GM20000 (cell line): ENCODE measurements around the gene SLC25A22.

Experiments used
- DNase-seq: peaks from one replicate; pipeline ENCODE4 v3.0.0; 2012; ENCODE audit warnings: low spot score
- TF ChIP-seq, protein P1 (sequence below): IDR thresholded peaks from 2 replicates; pipeline ENCODE4 v1.5.1; 2012; ENCODE audit warnings: mild to moderate bottlenecking, control low read depth; ENCODE audit errors: extremely low read depth, missing control alignments

Gene SLC25A22

DNA sequence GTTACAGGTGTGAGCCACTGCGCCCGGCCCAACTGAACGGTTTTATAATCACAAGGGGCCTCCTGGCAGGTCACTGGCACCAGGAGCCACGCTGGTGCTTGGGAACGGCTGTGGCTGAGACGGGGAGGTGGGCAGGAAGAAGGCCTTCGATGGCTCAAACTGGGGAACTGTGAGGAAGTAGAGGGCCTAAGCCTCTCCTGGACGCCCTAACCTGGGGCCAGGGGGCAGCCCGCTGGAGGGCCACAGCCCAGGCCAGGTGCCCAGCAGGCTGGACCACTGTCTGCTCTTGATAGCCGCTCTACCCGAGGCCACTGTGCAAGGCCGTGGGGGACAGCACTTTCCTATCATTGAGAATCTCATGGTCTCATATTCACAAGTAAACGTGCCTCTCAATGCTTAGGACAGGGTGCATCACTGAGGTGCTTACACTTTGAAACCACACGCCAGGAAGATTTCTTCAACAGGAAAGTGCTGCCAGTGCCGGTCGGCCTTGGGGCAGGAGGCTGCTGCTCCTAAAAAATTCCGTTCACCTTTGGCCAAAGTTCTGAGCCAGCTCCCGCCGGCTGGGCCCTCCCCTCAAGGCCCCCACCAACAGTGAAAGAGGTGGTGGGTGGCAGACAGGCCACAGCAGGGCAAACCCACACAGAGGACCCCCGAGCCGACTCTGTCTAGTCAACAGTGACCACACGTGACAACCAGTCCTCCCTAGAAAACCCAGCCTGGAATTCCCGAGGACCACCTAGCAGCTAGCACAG is 28.0 kb downstream of the SLC25A22 start:
- TF ChIP-seq, protein P1, sequence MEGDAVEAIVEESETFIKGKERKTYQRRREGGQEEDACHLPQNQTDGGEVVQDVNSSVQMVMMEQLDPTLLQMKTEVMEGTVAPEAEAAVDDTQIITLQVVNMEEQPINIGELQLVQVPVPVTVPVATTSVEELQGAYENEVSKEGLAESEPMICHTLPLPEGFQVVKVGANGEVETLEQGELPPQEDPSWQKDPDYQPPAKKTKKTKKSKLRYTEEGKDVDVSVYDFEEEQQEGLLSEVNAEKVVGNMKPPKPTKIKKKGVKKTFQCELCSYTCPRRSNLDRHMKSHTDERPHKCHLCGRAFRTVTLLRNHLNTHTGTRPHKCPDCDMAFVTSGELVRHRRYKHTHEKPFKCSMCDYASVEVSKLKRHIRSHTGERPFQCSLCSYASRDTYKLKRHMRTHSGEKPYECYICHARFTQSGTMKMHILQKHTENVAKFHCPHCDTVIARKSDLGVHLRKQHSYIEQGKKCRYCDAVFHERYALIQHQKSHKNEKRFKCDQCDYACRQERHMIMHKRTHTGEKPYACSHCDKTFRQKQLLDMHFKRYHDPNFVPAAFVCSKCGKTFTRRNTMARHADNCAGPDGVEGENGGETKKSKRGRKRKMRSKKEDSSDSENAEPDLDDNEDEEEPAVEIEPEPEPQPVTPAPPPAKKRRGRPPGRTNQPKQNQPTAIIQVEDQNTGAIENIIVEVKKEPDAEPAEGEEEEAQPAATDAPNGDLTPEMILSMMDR: no peak
- no peak for DNase-seq

DNA sequence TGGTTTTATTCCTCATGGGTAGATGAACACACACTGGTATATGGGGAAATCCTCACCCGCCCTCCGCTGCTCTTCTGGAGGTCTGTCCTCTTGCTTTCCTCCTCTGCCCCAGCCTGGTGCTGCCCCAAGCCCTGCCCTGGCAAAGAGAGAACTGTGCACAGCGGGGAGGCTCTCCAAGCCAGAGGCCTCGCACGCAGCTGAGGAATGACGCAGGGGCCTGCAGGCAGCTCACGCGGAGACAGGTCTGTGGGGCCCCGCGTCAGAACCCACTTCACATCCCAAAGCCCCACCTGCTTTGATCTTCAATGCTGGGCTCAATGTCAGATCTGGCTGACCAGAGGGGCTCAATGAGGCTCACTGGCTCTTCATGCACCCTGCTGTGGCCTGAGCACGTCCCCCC is 30.8 kb downstream of the SLC25A22 start:
- DNase-seq: no peak
- TF ChIP-seq, protein P1: no peak

DNA sequence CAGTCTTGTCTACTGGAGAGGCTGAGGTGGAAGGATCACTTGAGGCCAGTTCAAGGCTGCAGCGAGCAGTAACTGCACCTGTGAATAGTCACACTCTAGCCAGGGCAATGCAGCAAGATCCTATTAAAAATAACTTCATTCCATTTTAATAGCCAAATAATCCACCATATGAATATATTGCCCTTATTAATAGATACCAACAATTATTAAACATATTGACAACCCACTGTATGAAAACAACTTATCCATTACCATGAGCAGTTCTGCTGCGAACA is 31.2 kb downstream of the SLC25A22 start:
- TF ChIP-seq, protein P1: no peak
- DNase-seq: no peak

DNA sequence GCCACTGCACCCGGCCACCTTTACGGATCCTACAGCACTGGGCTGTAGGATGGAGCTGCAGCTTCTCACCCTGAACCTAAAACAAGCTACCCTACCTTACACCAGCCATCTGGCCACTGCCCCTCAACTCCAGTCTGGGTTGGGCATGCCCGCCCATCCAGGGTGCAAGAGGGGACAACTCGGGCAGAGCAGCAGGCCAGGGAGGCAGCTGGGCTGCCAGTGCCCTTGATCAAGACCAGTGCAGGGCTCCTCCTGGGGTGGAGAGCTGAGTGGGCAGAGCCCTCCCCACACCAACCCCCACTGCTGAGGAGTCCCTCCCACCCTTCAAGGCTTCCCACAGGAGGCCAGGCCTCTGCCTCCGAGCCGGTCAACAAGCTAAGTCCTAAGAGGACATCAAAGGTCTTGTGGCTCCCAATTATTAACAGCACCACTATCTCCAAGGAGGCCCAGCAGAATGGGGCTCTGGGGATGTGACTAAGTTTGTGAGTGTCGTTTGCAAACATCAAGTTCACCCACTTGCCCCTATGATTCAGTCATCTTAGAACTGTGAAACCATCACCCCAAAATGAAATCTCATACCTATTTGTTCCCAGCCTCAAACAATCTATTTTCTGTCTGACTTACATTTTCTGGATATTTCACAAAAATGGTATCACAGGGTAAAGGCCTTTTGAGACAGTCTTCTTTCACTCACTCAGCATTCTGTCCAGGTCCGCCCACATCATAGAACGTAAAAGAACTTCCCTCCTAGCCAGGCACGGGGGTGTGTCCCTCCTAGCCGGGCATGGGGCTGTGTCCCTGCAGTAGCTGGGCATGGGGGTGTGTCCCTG is 31.8 kb downstream of the SLC25A22 start:
- DNase-seq: no peak
- TF ChIP-seq, protein P1: no peak

DNA sequence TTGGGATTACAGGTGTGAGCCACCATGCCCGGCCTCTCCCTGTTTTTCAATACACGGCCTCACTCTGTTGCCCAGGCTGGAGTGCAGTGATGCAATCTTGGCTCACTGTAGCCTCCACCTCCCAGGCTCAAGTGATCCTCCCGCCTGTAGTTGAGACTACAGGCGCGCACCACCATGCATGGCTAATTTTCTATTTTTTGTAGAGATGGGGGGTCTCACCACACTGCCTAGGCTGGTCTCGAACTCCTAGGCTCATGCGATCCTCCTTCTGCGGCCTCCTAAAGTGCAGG is 32.3 kb downstream of the SLC25A22 start:
- no peak for DNase-seq
- TF ChIP-seq, protein P1: no peak

DNA sequence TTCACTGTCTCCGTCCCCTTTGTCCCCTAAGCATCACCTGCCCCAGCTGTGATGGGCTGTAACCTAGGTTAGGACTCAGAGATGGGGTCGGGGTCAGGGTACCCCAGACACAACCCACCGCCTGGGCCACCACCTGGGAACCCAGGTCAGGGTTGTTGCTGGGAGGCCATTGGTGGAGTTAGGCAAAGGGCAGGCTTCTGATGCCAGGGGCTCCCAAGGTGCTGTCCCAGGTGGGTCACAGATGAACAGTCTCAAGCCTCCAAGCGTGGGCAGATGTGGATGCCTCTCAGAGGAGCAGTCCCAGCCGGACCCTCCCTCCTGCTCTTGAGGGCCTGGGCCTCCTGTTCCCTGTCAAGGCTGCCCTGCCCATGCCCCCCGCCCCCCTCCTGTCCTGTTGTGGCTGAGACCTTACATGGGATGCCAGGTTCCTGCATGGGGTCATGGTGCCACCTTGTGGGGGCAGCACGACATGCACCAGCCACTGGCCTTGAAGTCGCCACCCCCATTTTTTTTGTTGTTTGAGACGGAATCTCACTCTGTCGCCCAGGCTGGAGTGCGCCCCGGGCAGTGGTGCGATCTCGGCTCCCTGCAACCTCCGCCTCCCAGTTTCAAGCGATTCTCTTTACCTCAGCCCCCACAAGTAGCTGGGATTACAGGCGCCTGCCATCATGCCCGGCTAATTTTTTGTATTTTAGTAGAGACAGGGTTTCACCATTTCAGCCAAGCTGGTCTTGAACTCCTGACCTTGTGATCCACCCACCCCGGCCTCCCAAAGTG is 32.9 kb downstream of the SLC25A22 start:
- peak; percentile 81 for DNase-seq
- TF ChIP-seq, protein P1: peak; percentile 47
